HepG2 (cell line): ENCODE results near the gene TMEM165. TPM values are rescaled to one million over a fixed set of nuclear protein-coding genes. Genes with fewer than 3 reads are reported as not detected.

Experiments used
- ATAC-seq: fragments of 200-7000 bp; cut with Tn5 transposase; 3 replicates; pipeline ENCODE4 v1.9.1; 2020; ENCODE audit warnings: mild to moderate bottlenecking, moderate library complexity
- BruUV-seq: library from RNA; stranded (reverse); fragments of 400-500 nt; replicated peaks from 2 replicates; lab custom pipeline; 2021; lab: Mats Ljungman, UMichigan
- CTCF ChIA-PET: fragments of 300-600 bp; formaldehyde crosslinking; extraction: SDS; loops from one replicate; lab custom pipeline; 2021; ENCODE audit warnings: low total read pairs, inconsistent platforms, low intra/inter-chr PET ratio; lab: Yijun Ruan, JAX
- POLR2A ChIA-PET: fragments of 350-600 bp; sonication (Branson Sonifier 250); formaldehyde crosslinking; loops from one replicate; lab custom pipeline; 2020; ENCODE audit warnings: antibody characterized with exemption, inconsistent platforms; lab: Yijun Ruan, JAX
- DNase-seq: peaks from one replicate; pipeline ENCODE4 v3.0.0-alpha.2; 2015; ENCODE audit warnings: low spot score
- FAIRE-seq: peaks from 3 replicates; lab custom pipeline; 2011; peaks lifted over from hg19 to GRCh38; lab: Jason Lieb, UNC
- H2AFZ ChIP-seq: one replicate; pipeline ENCODE4 v1.6.1; 2011; ENCODE audit warnings: low read length, inconsistent platforms
- H3K27ac ChIP-seq: fragments of 300-600 bp; 3 replicates; pipeline ENCODE4 v1.8.0; 2011; ENCODE audit warnings: mixed run types, mild to moderate bottlenecking, mixed read lengths, low read length, inconsistent platforms; ENCODE audit not compliant: insufficient read depth; ENCODE audit errors: extremely low read length
- H3K27me3 ChIP-seq, 2 experiments: fragments of 200-600 bp in 1 of 2; 2 replicates in 1 of 2; 3 replicates in 1 of 2; pipeline versions ENCODE4 v1.6.0 to v1.8.0; 2011; ENCODE audit warnings: low read length in 2 of 2, mild to moderate bottlenecking in 2 of 2, moderate library complexity in 2 of 2, inconsistent platforms in 1 of 2; ENCODE audit not compliant: insufficient read depth in 2 of 2, control insufficient read depth in 1 of 2
- H3K36me3 ChIP-seq, 2 experiments: fragments of 200-600 bp in 1 of 2; replicated peaks in 1 of 2; 2 replicates in 1 of 2; 3 replicates in 1 of 2; pipeline versions ENCODE4 v1.5.1 to v1.8.0; 2011; ENCODE audit warnings: low read length in 2 of 2, inconsistent platforms in 1 of 2; ENCODE audit not compliant: insufficient read depth in 2 of 2, control insufficient read depth in 1 of 2
- H3K4me1 ChIP-seq: 2 replicates; pipeline ENCODE4 v1.5.1; 2012; ENCODE audit warnings: low read length, inconsistent platforms; ENCODE audit not compliant: insufficient read depth
- H3K4me2 ChIP-seq: 2 replicates; pipeline ENCODE4 v1.6.0; 2011; ENCODE audit warnings: low read depth, low read length, inconsistent platforms
- H3K4me3 ChIP-seq, 3 experiments: fragments of 200-600 bp in 1 of 3; sonication (generic), shearing (Covaris generic) in 1 of 3; replicated peaks in 1 of 3; 2 replicates each; pipeline ENCODE4 v1.5.1; 2011 to 2016; ENCODE audit warnings: low read length in 3 of 3, inconsistent platforms in 2 of 3, low read depth in 2 of 3, mild to moderate bottlenecking in 2 of 3, control low read depth in 1 of 3, mixed read lengths in 1 of 3; ENCODE audit not compliant: insufficient read depth in 1 of 3
- H3K79me2 ChIP-seq: one replicate; pipeline ENCODE4 v1.6.1; 2011; ENCODE audit warnings: low read length, inconsistent platforms; ENCODE audit not compliant: insufficient read depth
- H3K9ac ChIP-seq: 2 replicates; pipeline ENCODE4 v1.6.0; 2011; ENCODE audit warnings: mild to moderate bottlenecking, low read depth, low read length, inconsistent platforms; ENCODE audit not compliant: insufficient read depth
- H3K9me3 ChIP-seq: 2 replicates; pipeline ENCODE4 v1.5.1; 2012; ENCODE audit warnings: mild to moderate bottlenecking, low read length
- H4K20me1 ChIP-seq: 2 replicates; pipeline ENCODE4 v1.6.0; 2011; ENCODE audit warnings: inconsistent platforms, mild to moderate bottlenecking, low read length, moderate library complexity; ENCODE audit not compliant: insufficient read depth
- AGO2 ChIP-seq: fragments of 200-400 bp; formaldehyde crosslinking; optimal IDR thresholded peaks from 2 replicates; pipeline ENCODE3; 2017; ENCODE audit warnings: mild to moderate bottlenecking, low read depth, low read length, moderate library complexity
- FOSL2 ChIP-seq: sonication (generic); formaldehyde crosslinking; IDR thresholded peaks from 2 replicates; pipeline ENCODE4 v1.4.0; 2020; ENCODE audit warnings: missing genetic modification reagents
- SALL2 ChIP-seq: sonication (generic); formaldehyde crosslinking; IDR thresholded peaks from 2 replicates; pipeline ENCODE4 v1.8.1; 2023; ENCODE audit warnings: mild to moderate bottlenecking, missing genetic modification reagents, inconsistent platforms
- ZNF136 ChIP-seq: sonication (generic); formaldehyde crosslinking; IDR thresholded peaks from 2 replicates; pipeline ENCODE4 v1.8.1; 2022; ENCODE audit warnings: low read depth, mild to moderate bottlenecking, moderate library complexity, missing genetic modification reagents
- ZNF558 ChIP-seq: sonication (generic); formaldehyde crosslinking; IDR thresholded peaks from 2 replicates; pipeline ENCODE4 v1.9.0; 2022; ENCODE audit warnings: mild to moderate bottlenecking, missing genetic modification reagents, borderline replicate concordance
- ZNF569 ChIP-seq: sonication (generic); formaldehyde crosslinking; IDR thresholded peaks from 2 replicates; pipeline ENCODE4 v1.5.0; 2020; ENCODE audit warnings: mild to moderate bottlenecking, missing genetic modification reagents, moderate library complexity, borderline replicate concordance
- ZSCAN30 ChIP-seq: sonication (generic); formaldehyde crosslinking; IDR thresholded peaks from 2 replicates; pipeline ENCODE4 v1.5.0; 2020; ENCODE audit warnings: mild to moderate bottlenecking, missing genetic modification reagents
- WGBS: methylation state at CpG from one replicate; pipeline ENCODE4 v1.1.6; 2017; ENCODE audit warnings: low lambda C conversion rate; 5-methylcytosine and 5-hydroxymethylcytosine counted together
- in situ Hi-C: cut with HindIII; loops from 2 replicates; pipeline ENCODE4 v1.10.0; 2017; ENCODE audit warnings: low pct_unique_long_range_greater_than_20kb; ENCODE audit not compliant: extremely low pct_ligation_motif_present
- intact Hi-C: fragments of 100-400 bp; cut with micrococcal nuclease; formaldehyde crosslinking; loops from one replicate; pipeline ENCODE4 v1.10.0; 2022; ENCODE audit not compliant: unreplicated experiment
- polyA plus RNA-seq, 8 experiments: library from polyadenylated mRNA; depleted of rRNA in 3 of 8; stranded (reverse) in 7 of 8; unstranded in 1 of 8; fragments of >200 nt; fragmentation: Illumina TruSeq in 4 of 8; extraction: Trizol in 4 of 8; gene quantifications; 2 replicates each; pipeline versions ENCODE4 v1.2.1 to v1.2.3, GENCODE V29; 2011 to 2016; ENCODE audit warnings: low read depth in 4 of 8, missing spikeins in 1 of 8, mixed read lengths in 1 of 8; ENCODE audit not compliant: insufficient read depth in 1 of 8
- total RNA-seq, 5 experiments: library from RNA; depleted of rRNA; stranded (reverse); fragments of >200 nt; fragmentation: Illumina TruSeq; extraction: Trizol; gene quantifications; 2 replicates each; pipeline ENCODE4 v1.2.3, GENCODE V29; 2016; ENCODE audit warnings: low read depth in 1 of 5
- TF ChIP-seq, protein P1 (sequence below): sonication (generic); formaldehyde crosslinking; IDR thresholded peaks from 2 replicates; pipeline ENCODE4 v1.8.1; 2022; ENCODE audit warnings: mild to moderate bottlenecking, missing genetic modification reagents
- TF ChIP-seq, protein P2 (sequence below): sonication (generic); formaldehyde crosslinking; IDR thresholded peaks from 2 replicates; pipeline ENCODE4 v1.9.0; 2021; ENCODE audit warnings: missing genetic modification reagents, mild to moderate bottlenecking, borderline replicate concordance

The TMEM165 gene
- total and polyA plus RNA-seq, 2 of the 13 experiments (the other 11 are each of a cell fraction or from before 2014, with no cell fraction given): 54.6 to 103 TPM

DNA sequence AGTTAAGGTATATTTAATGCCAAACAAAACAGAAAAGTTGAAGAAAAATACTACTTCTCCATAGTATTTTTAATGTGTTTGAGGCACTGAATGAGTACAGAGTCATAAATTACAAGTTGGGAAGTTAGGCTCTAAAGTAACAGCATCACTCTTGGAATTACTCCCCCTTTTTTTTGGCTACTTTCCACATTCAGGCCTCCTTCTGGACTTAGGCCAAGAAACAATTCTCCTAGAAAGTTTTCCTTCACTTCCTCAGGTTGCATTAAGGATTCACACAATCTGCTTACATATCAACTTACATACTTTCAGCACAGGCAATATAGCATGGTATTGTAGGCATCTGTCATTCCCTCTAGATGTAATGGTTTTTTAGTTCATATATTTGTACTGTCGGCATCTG, 52.1 kb downstream of the TMEM165 start (continued):
- TF ChIP-seq, protein P1, sequence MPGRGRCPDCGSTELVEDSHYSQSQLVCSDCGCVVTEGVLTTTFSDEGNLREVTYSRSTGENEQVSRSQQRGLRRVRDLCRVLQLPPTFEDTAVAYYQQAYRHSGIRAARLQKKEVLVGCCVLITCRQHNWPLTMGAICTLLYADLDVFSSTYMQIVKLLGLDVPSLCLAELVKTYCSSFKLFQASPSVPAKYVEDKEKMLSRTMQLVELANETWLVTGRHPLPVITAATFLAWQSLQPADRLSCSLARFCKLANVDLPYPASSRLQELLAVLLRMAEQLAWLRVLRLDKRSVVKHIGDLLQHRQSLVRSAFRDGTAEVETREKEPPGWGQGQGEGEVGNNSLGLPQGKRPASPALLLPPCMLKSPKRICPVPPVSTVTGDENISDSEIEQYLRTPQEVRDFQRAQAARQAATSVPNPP (CRISPR knock-in tag): no peak
- TF ChIP-seq, protein P2, sequence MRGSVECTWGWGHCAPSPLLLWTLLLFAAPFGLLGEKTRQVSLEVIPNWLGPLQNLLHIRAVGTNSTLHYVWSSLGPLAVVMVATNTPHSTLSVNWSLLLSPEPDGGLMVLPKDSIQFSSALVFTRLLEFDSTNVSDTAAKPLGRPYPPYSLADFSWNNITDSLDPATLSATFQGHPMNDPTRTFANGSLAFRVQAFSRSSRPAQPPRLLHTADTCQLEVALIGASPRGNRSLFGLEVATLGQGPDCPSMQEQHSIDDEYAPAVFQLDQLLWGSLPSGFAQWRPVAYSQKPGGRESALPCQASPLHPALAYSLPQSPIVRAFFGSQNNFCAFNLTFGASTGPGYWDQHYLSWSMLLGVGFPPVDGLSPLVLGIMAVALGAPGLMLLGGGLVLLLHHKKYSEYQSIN (CRISPR knock-in tag): no peak
- TF ChIP-seq ZNF558 (CRISPR knock-in tag) (no peak), AGO2 (no peak)

DNA sequence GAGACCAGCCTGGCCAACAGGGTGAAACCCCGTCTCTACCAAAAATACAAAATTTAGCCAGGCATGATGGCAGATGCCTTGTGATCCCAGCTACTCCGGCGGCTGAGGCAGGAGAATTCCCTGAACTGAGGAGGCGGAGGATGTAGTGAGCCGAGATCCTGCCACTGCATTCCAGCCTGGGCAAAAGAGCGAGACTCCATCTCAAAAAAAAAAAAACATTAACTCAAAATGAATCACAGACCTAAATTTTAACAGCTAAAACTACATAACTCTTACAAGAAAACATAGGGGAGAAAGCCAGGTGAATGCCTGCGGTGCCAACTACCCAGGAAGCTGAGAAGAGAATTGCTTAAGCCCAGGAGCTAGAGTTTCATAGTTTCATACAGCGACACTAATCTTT, 54.8 kb downstream of the TMEM165 start:
- POLR2A ChIA-PET: no interaction called here
- BruUV-seq: no TSS peak
- no peak overlapping the region for H3K4me3 ChIP-seq
- no peaks in the 10 kb centered on the region for H3K79me2 ChIP-seq
- in situ Hi-C loops: loop anchor here (25.0 kb wide), 1 partner anchor 287 kb away; no protein-coding TSS in a partner anchor
- H3K36me3 ChIP-seq: peaks cover 5 to 41% of the 10 kb centered on the region in 2 experiments
- no peaks in the 10 kb centered on the region for H4K20me1 ChIP-seq
- no peak for TF ChIP-seq SALL2 (CRISPR knock-in tag)
- TF ChIP-seq FOSL2 (CRISPR knock-in tag): no peak
- no peak for TF ChIP-seq ZNF136
- TF ChIP-seq ZNF569 (CRISPR knock-in tag): no peak
- TF ChIP-seq ZSCAN30 (CRISPR knock-in tag): no peak
- TF ChIP-seq, all 625 proteins: peak for 0
- Histone ChIP-seq H3K9me3 (no peaks in the 10 kb centered on the region), H3K27me3 (no peaks in the 10 kb centered on the region), H3K4me2 (no peak overlapping the region), H3K27ac (no peak overlapping the region), H3K4me1 (no peaks in the 10 kb centered on the region), H2AFZ (no peak overlapping the region), H3K9ac (no peak overlapping the region)
- no peak for DNase-seq
- ATAC-seq: no peak
- intact Hi-C loops: no loop called here
- WGBS: 89% methylated on average over 8 of the region's 8 CpGs
- no peak for FAIRE-seq
- CTCF ChIA-PET: no interaction called here
